Stimulated activated CD8-positive, alpha-beta memory T cell treated with anti-CD3 and anti-CD28 coated beads, Interleukin-7, amount 100 ng/mL, for 4 hours (primary cell): ENCODE data around the gene ESRRA.
"Not testable (repeated sequence)": the region's sequence is repeated elsewhere in the genome, so short reads cannot be mapped to it uniquely, and the experiment has no call there.

Experiments
- DNase-seq, 2 donors: peaks; one replicate each; pipeline ENCODE4 v3.0.0-alpha.2; 2020; ENCODE audit warnings: low read depth in 2 of 2

The ESRRA gene

DNA sequence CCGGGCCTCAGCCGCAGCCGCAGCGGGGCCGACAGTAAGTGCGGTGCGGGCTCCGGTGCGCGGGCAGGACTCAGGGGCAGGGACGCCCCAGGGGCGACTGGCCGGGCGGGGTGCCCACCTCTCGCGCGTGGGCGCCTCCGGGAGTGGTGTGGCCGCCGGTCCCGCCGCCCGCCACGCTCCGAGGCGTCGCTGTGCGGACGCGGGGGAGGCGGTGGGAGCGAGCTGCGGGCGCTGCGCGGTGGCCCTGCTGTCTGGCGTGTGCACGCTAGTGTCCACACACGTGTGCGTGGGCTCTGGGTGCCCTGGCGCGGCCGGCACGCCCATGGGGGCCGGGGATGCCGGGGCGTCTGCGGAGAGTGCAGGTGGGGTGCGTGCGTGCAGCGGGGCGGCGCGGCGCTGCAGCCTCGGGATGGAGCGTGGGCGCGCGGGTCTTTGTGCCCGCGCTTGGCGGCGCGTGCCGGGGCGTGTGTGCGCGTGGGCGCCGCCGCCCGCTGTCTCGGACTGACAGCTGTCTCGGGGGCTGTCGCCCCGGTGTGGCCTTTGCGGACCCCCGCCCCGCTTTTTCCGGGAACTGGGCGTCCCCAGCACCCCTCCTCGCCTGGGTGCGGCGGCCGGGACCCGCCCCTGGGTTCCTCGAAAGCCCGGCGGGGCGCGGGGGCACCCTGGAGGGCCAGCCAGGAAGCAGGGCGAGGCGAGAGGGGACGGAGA is 13.4 kb upstream of the ESRRA start:
- DNase-seq: peak in 1 of 2 donors; percentile 33

DNA sequence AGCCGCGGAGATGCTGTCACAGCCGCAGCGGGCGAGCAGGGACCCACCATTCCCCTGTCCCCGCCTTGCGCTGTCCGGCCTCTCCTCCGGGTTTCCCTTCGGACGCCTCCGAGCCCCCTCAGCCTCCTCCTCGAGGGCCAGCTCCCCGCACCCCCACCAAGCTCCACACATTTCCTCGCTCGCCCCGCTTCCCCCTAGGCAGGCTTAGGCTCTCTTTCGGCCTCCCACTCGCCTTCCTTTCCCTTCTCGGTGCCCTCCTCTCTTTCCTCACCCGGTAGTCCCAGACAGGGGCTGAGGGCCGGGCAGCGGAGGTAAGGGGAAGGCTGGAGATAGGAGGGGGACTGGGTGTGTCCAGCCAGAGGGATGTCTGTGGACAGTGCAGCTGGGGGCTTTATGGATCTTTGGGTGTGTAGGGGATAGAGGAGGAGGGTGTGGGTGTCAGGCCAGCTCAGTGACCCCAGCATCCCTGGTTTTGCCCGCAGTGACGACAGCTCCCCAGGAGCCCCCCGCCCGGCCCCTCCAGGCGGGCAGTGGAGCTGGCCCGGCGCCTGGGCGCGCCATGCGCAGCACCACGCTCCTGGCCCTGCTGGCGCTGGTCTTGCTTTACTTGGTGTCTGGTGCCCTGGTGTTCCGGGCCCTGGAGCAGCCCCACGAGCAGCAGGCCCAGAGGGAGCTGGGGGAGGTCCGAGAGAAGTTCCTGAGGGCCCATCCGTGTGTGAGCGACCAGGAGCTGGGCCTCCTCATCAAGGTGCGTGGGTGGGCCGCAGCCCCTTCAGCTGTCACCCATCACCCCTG is 12.7 kb upstream of the ESRRA start:
- no peak for DNase-seq

DNA sequence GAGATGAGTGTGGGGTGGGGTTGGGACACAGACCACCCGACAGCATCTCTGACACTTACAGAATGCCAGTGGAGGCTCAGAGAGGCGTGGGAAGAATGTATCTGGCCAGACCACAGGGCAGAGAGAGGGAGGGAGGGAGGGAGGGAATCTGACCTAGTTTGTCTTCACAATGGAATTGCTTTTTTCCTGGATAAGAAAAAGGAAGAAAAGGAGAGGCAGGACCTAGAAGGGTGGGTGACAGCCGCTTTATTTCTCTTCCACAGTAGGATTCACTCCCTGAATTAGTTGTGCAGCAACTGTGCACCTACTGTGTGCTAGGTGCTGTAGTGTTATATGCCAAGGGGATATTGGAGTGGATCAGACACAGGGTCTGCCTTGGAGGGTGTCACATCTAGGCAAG is 10.6 kb upstream of the ESRRA start:
- DNase-seq: no peak

DNA sequence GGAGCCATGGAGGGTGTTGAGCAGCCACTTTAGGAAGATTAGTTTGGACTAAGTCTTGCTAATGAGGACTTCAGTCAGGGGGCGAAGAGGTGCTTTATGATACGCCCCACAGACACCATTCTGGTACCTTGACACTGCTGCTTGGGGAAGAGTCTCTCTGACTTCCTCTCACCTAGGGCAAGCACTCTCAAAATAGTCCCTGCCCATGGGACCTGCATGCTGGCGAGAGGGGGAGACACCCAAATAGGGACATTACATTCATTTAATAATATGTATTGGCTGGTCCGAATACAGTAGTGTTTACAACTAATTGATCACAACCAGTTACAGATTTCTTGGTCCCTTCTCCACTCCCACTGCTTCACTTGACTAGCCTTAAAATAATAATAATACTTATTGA is 9.6 kb upstream of the ESRRA start:
- DNase-seq: no peak

DNA sequence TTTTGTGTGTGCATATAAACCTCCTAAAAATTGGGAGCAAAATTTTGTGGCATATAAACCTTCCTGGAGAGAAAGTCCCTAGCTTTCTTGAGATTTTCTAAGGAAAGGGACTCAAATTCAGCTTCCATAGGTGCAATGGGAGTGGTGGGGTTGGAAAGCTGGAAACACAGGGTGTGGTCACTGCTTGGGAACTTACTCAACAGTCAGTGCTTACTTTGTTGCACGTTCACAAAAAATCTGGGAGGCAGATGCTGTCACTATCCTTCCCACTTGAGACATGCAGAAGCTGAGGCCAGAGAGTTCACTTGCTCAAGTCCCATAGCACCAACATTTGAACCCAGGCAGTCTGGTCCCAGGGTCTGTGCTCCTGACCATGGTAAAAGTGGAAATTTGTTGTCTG is 9.1 kb upstream of the ESRRA start:
- no peak for DNase-seq

DNA sequence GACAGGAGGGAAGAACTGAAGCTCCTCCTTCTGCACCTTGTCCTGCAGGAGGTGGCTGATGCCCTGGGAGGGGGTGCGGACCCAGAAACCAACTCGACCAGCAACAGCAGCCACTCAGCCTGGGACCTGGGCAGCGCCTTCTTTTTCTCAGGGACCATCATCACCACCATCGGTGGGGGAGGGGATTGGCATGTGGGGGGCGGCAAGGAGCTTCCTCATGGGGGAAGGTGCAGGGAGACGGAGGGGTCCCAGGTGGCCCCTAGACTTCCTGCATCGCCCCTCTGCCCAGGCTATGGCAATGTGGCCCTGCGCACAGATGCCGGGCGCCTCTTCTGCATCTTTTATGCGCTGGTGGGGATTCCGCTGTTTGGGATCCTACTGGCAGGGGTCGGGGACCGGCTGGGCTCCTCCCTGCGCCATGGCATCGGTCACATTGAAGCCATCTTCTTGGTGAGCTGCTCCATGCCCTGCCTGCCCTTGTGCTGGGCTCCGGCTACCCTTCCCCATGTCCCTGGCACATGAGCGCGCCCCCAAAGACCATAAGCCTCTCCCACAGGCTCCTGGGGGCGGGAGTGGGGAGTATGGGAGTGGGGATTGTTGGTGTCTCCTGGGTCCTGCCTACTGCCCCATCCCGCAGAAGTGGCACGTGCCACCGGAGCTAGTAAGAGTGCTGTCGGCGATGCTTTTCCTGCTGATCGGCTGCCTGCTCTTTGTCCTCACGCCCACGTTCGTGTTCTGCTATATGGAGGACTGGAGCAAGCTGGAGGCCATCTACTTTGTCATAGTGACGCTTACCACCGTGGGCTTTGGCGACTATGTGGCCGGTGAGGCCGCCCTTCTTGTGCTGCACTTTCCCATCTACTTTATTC is 8.3 kb upstream of the ESRRA start:
- DNase-seq: no peak

DNA sequence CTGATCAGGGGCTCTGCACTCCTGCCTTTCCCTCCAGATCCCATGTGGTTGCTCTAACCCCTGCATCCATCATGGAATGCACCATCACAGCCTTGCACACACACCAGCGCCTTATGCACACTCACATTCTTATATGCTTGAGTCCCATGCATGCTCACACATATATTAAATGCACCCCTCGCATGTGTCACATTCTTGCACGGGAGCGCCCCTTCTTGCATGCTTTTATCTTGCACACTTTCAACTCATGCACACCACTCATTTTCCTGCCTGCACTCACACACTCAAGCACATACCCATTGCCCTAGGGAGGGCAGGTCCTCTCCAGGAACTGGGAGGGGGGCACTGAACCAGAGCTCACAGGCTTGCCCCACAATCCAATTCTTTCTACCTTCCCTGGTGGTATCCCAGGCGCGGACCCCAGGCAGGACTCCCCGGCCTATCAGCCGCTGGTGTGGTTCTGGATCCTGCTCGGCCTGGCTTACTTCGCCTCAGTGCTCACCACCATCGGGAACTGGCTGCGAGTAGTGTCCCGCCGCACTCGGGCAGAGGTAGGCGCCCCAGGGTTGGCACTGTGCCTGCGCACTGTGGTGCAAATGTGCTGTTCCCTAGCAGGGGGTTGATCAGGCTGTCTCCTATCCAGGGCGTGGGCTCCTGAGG is 7.5 kb upstream of the ESRRA start:
- no peak for DNase-seq

DNA sequence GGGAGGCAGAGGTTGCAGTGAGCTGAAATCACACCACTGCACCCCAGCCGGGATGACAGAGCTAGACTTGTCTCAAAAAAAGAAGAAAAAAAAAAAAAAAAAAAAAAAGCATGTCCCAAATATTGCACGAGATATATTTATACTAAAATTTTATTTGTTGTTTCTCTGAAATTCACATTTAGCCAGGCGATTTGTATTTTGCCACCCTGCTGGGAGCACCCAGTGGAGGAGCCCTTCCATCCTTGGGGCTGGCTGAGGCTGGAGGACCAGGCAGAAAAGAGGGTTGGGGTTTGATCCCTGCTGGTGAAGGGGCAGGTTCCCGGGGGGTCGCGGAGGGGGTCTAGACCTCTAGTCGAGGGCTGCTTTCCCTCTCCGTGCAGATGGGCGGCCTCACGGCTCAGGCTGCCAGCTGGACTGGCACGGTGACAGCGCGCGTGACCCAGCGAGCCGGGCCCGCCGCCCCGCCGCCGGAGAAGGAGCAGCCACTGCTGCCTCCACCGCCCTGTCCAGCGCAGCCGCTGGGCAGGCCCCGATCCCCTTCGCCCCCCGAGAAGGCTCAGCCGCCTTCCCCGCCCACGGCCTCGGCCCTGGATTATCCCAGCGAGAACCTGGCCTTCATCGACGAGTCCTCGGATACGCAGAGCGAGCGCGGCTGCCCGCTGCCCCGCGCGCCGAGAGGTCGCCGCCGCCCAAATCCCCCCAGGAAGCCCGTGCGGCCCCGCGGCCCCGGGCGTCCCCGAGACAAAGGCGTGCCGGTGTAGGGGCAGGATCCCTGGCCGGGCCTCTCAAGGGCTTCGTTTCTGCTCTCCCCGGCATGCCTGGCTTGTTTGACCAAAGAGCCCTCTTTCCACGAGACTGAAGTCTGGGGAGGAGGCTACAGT is 6.1 kb upstream of the ESRRA start:
- no peak for DNase-seq

DNA sequence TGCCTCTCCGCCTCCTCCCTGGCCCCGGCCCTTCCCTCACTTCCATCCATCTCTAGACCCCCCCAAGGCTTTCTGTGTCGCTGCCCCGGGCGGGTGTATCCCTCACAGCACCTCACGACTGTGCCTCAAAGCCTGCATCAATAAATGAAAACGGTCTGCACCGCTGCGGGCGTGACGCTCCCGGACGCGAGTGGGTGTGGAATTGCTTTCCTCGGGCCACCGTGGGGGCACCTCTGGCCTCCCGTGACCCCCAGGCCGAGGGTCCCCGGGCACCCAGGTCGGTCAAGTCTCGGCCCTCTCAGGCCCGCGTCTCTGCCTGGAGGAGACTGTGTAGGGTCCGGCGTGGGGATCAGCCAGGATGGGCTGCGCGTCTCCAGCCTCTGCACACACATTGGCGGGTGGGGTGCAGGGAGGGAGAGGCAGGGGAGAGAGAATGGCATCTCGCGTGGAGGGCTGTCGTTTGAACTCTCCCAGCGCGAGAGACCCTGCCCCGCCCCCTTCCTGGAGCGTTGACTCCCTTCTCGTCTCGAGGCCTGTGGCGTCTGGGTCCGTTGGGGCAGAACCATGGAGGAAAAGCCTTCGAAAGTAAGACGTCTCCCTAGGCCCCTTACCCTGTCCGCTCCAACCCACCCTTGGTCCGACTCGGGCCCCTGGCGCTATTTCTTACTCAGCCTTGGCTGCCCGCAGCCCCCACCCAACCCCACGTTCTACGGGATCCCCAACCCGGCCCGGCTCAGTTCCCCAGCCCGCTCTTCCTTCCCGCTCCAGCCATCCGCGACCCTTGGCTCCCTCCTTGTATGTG is 5.3 kb upstream of the ESRRA start, which contains the start of gene CATSPERZ:
TSS of gene CATSPERZ (plus strand) at position 512 of the 802 bp plus-strand sequence. CDS start at position 565, 53 bp downstream.
- DNase-seq: no peak

DNA sequence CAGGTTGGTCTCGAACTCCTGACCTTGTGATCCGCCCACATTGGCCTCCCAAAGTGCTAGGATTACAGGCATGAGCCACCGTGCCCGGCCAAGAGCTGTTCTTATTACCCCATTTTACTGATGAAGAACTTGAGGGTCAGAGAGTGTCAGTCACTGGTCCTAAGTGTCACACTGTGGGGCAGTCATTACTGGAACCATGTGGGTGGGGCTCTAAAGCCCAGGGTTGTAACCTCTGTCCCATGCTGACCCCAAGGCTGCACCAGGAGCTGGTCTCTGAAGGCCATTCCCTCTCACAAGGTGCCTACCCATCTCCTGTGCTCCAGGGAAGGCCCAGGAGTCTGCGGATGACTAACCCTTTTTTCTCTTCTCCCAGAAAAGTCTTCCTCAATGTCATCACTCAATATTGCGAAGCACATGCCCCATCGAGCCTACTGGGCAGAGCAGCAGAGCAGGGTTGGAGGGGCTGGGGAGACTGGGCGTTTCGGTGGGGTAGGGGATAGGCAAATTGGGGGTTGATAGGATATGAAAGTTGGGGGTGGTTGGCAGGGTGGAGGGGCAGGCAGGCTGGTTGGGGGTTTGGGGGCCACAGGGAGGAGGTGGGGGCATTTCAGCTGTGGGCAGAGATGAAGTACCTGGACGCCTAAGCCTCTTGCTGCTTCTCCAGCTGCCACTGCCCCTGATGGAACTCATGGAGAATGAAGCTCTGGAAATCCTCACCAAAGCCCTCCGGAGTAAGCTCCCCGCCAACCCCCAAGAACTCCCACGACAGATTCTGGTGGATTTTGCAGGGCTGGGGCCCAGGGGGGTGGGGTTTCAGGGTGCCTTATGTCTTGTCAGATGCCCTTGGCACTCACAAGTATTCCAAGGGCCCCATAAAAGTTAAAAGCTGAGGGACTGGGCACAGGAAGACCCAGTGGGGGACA is 2.0 kb upstream of the ESRRA start:
- no peak for DNase-seq

DNA sequence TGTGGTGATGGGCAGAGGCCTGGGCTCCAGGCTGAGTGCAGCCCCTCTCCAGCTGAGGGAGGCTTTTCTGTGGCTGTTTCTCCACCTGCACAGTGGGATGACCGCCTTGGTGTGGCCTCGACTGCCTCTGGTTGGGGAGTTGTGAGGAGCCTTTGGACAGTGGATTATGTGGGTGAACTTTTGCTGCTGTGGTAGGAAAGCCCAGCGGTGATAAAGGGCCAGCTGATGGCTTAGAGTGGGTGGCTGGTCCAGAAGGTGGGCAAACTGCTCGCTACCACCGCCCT is 1.4 kb upstream of the ESRRA start:
- DNase-seq: no peak

DNA sequence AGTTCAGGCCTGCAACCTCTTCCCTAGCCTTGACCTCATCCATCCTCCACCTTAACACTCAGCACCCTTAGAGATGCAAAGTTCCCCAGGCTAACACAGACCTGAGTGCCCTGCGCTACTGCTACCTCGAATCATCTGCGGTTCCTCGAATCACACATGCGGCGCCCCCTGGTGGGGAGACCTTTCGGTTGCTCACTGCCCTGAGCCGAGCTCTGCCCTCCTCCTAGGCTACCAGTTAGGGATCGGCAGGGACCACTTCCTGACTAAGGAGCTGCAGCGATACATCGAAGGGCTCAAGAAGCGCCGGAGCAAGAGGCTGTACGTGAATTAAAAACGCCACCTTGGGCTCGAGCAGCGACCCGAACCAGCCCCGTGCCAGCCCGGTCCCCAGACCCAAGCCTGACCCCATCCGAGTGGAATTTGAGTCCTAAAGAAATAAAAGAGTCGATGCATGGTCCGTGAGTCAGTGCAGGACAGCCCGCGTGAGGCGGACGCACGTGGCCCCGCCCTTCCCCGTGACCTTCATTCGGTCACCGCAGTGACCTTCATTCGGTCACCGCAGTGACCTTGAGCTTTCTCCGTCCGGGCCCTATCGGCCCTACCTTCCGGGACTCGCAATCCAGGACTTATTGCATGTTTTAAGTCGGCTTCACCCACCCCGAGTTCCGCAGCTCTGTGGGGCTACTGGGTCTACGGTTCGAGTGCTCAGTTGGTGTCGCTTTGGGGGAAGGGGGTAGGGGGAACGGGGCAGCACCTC is 830 bp upstream of the ESRRA start:
- DNase-seq: peak; percentile 84 to 89

DNA sequence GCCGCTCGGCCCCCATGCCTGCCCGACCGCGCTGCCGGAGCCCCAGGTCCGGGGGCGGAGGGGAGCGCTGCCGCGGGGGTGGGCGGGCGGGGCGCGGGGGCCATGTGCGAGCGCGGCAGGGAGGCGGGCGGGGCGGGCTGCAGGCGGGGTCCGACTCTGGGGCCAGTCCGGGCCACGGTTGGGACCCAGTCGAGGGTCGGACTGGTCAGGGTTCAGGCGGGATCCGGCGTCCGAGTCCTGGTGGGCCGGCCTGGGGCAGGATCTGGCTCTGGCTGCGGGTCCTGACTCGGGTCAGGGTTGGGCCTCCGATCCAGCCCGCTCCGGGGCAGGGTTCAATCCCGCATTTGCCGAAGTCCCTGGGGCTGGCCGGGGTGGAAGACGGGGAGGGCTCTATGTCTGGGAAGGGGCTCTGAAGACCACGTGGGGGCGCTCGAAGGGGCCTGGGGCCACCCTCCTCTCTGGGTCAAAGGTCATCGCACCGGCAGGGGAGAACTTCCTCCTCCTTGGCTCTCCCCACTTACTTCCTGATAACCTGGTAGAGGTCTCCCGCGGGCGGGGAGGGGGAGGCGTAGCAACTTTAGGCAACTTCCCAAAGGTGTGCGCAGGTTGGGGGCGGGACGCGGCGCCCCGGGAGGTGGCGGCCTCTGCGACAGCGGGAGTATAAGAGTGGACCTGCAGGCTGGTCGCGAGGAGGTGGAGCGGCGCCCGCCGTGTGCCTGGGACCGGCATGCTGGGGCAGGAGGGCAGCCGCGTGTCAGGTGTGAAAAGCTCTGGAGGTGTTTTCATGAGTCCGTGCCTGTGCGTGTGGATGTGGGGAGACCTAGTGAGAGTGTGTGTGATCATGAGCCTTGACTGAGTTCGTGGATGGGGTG is 603 bp downstream of the ESRRA start:
- peak; percentile 60 to 69 for DNase-seq

DNA sequence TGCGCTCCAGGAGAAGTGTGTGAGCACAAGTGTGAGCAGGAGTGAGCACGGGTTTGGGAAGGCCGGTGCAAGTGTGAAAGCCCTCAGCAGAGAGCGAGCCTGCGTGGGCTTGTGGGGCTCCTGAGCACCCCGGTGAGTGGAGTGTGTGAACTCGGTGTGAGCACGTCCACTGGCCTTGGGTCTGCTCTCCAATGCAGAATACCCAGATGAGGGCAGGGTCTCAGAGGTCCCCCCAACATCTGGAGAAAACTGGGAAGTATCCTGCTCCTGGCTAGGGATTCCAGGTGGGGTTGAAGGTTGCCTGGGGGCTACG is 1.2 kb downstream of the ESRRA start:
- DNase-seq: no peak

DNA sequence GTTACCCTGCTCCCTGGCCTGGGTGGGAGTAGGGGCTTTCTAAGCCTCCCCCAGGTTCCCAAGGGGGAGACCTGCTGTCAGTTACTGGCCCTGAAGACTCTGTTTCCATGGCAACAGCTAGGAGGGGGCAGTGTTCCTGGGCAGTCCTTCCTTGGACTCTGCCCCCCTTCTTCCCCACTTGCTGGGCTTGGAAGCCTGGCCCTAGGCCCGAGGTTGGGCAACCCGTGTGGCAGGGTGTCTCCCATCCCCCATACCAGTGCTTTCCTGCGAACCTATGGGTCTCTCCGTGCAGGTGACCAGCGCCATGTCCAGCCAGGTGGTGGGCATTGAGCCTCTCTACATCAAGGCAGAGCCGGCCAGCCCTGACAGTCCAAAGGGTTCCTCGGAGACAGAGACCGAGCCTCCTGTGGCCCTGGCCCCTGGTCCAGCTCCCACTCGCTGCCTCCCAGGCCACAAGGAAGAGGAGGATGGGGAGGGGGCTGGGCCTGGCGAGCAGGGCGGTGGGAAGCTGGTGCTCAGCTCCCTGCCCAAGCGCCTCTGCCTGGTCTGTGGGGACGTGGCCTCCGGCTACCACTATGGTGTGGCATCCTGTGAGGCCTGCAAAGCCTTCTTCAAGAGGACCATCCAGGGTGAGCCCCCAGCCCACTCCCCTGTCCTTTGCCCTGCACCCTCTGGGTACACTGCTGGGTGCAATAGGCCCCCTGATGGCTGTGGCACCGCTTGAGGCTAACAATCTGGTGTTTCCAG is 1.7 kb downstream of the ESRRA start:
- DNase-seq: no peak

DNA sequence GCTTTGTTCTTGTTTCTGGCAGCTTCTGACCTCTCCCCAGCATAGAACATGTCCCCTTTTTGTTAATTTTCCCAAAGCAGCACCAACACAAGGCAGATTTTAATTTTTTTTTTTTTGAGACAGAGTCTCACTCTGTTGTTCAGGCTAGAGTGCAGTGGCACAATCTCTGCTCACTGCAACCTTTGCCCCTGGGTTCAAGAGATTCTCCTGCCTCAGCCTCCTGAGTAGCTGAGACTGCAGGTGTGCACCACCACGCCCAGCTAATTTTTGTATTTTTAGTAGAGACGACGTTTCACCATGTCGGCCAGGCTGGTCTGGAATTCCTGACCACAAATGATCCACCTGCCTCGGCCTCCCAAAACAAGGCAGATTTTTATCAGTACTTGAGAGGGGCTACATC is 2.5 kb downstream of the ESRRA start:
- DNase-seq: not testable (repeated sequence)

DNA sequence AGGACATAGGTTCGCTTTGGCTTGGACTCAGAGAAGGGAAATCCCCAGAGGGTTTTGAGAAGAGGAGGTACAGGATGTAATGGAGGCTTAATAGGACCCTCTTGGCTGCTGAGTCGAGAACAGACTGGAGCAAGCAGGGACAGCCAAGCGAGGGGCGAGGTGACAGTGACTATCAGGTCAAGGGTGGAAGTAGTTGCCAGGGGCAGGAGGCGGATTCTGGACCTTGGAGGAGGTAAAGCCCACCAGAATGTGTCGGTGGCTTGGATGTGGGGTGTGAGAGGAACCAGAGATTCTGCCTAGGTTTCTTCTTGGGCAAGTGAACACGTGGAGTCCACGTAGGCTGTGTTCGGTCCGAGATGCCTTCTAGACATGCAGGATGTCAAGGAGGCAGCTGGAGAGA is 7.6 kb downstream of the ESRRA start:
- DNase-seq: no peak
